Smooth muscle cell (in vitro differentiated cells): ENCODE results near the gene CABLES1. TPM values are rescaled to one million over a fixed set of nuclear protein-coding genes. Genes with fewer than 3 reads are reported as not detected.
A peak's percentile ranks its signal among the peaks of the same experiment; 100 is the strongest.

Experiments used
- DNase-seq: peaks from one replicate; lab custom pipeline; 2025; ENCODE audit not compliant: unreplicated experiment; lab: John Stamatoyannopoulos, UW
- H2AFZ ChIP-seq: fragments of 200-600 bp; sonication (generic); 2 replicates; pipeline ENCODE4 v1.6.0; 2016; ENCODE audit warnings: antibody characterized with exemption, low read depth, mild to moderate bottlenecking
- H3F3A ChIP-seq: fragments of 200-600 bp; sonication (generic); 2 replicates; pipeline ENCODE4 v1.6.0; 2017; ENCODE audit warnings: antibody characterized with exemption, low read depth
- H3K27ac ChIP-seq: fragments of 200-600 bp; sonication (generic); 2 replicates; pipeline ENCODE4 v1.5.1; 2016; ENCODE audit warnings: low read depth, mild to moderate bottlenecking
- H3K27me3 ChIP-seq: fragments of 200-600 bp; sonication (generic); 2 replicates; pipeline ENCODE4 v1.6.1; 2016; ENCODE audit warnings: low read depth, mild to moderate bottlenecking
- H3K36me3 ChIP-seq: fragments of 200-600 bp; sonication (generic); 2 replicates; pipeline ENCODE4 v1.5.1; 2016; ENCODE audit warnings: low read depth
- H3K4me1 ChIP-seq: fragments of 200-600 bp; sonication (generic); 2 replicates; pipeline ENCODE4 v1.5.1; 2016; ENCODE audit warnings: low read depth
- H3K4me2 ChIP-seq: fragments of 200-600 bp; sonication (generic); 2 replicates; pipeline ENCODE4 v1.6.0; 2016; ENCODE audit warnings: mild to moderate bottlenecking
- H3K4me3 ChIP-seq: fragments of 200-600 bp; sonication (generic); 2 replicates; pipeline ENCODE4 v1.5.1; 2016; ENCODE audit warnings: mild to moderate bottlenecking
- H3K79me2 ChIP-seq: fragments of 200-600 bp; sonication (generic); 2 replicates; pipeline ENCODE4 v1.6.0; 2016; ENCODE audit warnings: low read depth, mild to moderate bottlenecking
- H3K9ac ChIP-seq: fragments of 200-600 bp; sonication (generic); 2 replicates; pipeline ENCODE4 v1.6.0; 2016; ENCODE audit warnings: low read depth
- H3K9me3 ChIP-seq: fragments of 200-600 bp; sonication (generic); replicated peaks from 2 replicates; pipeline ENCODE4 v1.5.1; 2016; ENCODE audit warnings: low read depth
- H4K20me1 ChIP-seq: fragments of 200-600 bp; sonication (generic); 2 replicates; pipeline ENCODE4 v1.6.0; 2016; ENCODE audit warnings: low read depth
- CTCF ChIP-seq: fragments of 200-600 bp; sonication (generic); IDR thresholded peaks from 2 replicates; pipeline ENCODE4 v1.5.1; 2017; ENCODE audit warnings: borderline replicate concordance, mild to moderate bottlenecking, antibody characterized with exemption; ENCODE audit not compliant: insufficient read depth, poor library complexity, severe bottlenecking
- WGBS: methylation state at CpG from one replicate; pipeline ENCODE4 v1.1.7; 2016; ENCODE audit warnings: low lambda C conversion rate; 5-methylcytosine and 5-hydroxymethylcytosine counted together
- polyA plus RNA-seq: library from polyadenylated mRNA; unstranded; fragments of >200 nt; fragmentation: Nextera tagmentation; extraction: Ambion mirVana; gene quantifications from 2 replicates; pipeline ENCODE4 v1.2.1, GENCODE V29; 2016
- total RNA-seq: library from RNA; depleted of rRNA; stranded (reverse); fragments of >200 nt; gene quantifications from 2 replicates; pipeline ENCODE4 v1.2.3, GENCODE V29; 2014

The CABLES1 gene
- total and polyA plus RNA-seq, 2 experiments from 2014 or later: 1.2 to 2.4 TPM

DNA sequence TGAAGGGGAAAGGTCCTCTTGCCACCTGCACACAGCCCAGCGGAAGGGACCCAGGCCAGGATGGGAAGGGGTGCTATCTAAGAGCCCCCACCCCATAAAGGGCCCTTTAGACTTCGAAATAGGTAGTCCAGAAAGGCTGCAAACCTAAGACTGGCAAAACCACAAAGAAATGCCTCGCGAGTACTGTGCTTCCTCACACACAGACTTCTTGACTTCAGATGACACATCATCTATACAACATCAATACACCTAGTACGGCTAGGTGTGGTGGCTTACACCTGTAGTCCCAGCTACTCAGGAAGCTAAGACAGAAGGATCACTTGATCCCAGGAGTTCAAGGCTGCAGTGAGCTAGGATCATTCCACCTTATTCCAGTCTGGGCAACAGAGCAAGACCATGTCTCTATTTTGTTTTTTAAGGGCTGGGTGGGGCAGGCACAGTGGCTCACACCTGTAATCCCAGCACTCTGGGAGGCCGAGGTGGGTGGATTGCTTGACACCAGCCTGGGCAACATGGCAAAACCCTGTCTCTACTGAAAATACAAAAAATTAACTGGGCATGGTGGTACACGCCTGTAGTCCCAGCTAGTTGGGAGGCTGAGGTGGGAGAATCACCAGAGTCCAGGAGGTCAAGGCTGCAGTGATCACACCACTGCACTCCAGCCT lies 125.8 kb downstream of the CABLES1 start:
- Histone ChIP-seq H4K20me1 (no peaks in the 10 kb centered on the region), H3K79me2 (no peaks in the 10 kb centered on the region), H3K9me3 (no peaks in the 10 kb centered on the region), H2AFZ (no peak overlapping the region), H3K4me1 (peaks cover 26% of the 10 kb centered on the region), H3K36me3 (no peaks in the 10 kb centered on the region), H3K4me3 (no peak overlapping the region), H3K9ac (no peak overlapping the region), H3K27me3 (no peaks in the 10 kb centered on the region), H3F3A (peaks cover 9% of the 10 kb centered on the region), H3K4me2 (peak overlapping the region; percentile 79), H3K27ac (peak overlapping the region; percentile 87)
- WGBS: 82% methylated on average over 7 of the region's 7 CpGs
- no peak for DNase-seq
- TF ChIP-seq CTCF: no peak

GRCh38 chr18:23263551-23264235 lies 128.4 kb downstream of the CABLES1 start:
- Histone ChIP-seq H3K9me3 (no peaks in the 10 kb centered on the region), H2AFZ (no peak overlapping the region), H3K27ac (no peak overlapping the region), H3K4me1 (peaks cover 22% of the 10 kb centered on the region), H3F3A (peaks cover 6% of the 10 kb centered on the region), H3K79me2 (no peaks in the 10 kb centered on the region), H3K36me3 (no peaks in the 10 kb centered on the region), H3K4me2 (no peak overlapping the region), H3K27me3 (no peaks in the 10 kb centered on the region), H3K9ac (no peak overlapping the region), H3K4me3 (no peak overlapping the region), H4K20me1 (no peaks in the 10 kb centered on the region)
- no peak for DNase-seq
- WGBS: 89% methylated on average over 9 of the region's 9 CpGs
- TF ChIP-seq CTCF: no peak

GRCh38 chr18:23265682-23266399 lies 130.6 kb downstream of the CABLES1 start:
- Histone ChIP-seq H3K79me2 (no peaks in the 10 kb centered on the region), H3K36me3 (no peaks in the 10 kb centered on the region), H3K9ac (no peak overlapping the region), H3K4me2 (no peak overlapping the region), H4K20me1 (no peaks in the 10 kb centered on the region), H3K4me3 (no peak overlapping the region), H3K4me1 (peaks cover under 1% of the 10 kb centered on the region), H3F3A (no peaks in the 10 kb centered on the region), H3K27ac (no peak overlapping the region), H3K9me3 (no peaks in the 10 kb centered on the region), H2AFZ (no peak overlapping the region), H3K27me3 (no peaks in the 10 kb centered on the region)
- no peak for TF ChIP-seq CTCF
- 71% methylated on average over 7 of the region's 7 CpGs for WGBS
- DNase-seq: no peak
